Activated CD4-positive, alpha-beta T cell treated with anti-CD3 and anti-CD28 coated beads for 24 hours (primary cell): Measurements from ENCODE around the gene FKBP1A.

Experiments used
- DNase-seq, 2 donors: peaks; one replicate each; pipeline ENCODE4 v3.0.0-alpha.2; 2020; ENCODE audit warnings: low read depth in 2 of 2

The FKBP1A gene

DNA sequence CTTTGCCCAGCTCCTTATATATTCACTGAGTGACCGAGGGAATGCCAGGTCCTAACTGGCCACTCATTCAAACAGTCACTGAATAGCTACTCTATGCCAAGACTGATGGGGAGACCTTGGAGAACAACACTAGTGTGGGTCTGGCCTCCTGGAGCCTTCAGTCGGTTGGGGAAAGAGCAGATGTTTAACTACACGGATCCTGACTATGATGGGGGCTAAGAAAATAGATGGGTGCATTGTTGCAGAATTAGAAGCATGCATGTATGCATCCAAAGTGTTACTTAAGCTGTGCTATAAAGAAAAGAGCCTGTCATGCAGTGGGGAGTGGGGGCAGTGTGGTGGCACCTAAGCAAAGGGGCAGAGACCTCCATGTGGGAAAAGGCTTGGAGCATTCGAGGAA is 6.5 kb downstream of the FKBP1A start:
- DNase-seq = no peak

DNA sequence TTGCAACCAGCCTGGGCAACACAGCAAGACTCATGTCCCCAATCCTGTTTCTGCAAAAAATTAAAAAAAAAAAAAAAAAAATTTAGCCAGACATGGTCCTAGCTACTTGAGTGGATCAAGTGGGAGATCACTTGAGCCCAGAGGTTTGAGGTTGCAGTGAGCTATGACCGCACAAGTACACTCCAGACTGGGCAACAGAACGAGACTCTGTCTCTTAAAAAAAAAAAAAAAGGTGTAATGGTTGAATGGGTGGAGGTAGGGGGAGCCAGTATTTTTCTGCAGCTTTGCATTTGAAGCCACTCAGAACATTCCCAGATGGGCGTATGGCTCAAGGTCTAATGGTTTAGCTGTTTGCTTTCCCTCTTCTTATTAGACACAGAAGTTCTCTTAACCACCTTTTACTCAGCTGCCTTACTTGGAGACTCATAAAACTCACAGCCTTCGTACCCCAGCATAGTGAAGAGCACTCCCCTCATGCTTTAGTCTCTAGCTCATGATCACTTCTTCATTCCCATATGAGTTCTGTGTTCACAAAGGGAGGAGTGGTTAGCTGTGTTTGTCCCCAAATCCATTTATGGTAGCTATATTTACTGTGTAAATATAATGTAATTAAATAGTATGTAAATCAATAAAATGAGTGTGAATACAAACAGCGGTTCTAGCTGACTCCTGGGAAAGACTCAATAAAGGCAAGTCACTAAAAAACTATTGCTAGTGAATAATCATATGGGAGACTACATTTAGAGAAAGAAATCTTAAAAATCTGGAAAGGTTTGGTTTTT is 9.0 kb downstream of the FKBP1A start:
- no peak for DNase-seq

DNA sequence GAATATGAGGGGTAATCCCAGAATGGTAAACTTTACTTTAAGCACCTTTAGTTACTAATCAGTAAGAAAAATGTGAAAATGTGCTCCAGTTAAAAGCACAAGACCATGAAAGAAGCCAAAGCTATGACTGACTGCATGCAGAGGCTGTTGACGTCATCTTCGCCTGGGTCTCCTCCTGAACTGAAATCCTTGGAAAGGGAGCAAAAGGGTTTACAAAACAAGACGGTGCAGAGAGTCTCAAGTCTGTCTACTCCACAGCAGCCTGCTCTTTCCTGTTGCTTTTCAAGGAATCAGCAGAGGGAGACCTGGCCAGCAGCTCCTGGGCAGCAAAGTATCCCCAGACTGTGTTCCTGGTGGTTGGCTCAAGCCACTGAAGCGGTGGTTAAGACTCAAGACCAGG is 10.2 kb downstream of the FKBP1A start:
- no peak for DNase-seq

DNA sequence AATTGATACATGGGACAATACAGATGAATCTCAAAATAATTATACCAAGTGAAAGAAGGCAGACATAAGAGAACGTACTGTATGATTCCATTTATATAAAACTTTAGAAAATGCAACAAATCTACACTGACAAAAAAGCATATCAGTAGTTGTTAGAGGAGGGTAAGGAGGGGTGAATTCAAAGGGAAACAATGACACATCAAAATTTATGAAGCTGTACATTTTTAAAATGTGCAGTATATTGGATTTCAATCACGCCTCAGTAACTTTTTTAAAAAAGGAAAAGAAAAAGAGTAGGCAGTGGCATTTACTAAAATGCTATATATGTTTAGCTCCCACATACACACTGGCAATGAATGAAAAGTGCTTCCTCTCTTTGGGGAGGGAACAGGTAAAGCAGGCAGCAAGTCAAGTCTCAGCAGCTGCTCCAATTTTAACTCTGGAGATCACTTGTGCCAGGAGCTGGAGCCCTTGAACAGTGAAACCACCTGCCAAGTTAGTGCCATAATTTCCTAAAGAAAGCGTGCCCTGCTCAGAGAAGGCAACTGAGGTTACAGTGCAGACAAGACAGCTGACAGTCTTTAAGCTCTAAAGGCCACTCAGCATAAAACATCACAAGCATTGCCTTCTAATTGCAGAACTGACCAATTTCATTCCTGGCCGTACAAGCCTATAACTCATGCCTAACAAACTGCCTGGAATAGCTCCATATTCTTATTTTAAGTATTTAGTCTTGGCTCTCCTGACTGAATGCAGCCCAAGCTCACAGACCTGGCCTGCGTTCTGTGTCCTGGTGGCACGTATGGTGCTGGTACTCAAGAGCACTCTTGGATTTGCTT is 10.9 kb downstream of the FKBP1A start:
- DNase-seq = no peak

DNA sequence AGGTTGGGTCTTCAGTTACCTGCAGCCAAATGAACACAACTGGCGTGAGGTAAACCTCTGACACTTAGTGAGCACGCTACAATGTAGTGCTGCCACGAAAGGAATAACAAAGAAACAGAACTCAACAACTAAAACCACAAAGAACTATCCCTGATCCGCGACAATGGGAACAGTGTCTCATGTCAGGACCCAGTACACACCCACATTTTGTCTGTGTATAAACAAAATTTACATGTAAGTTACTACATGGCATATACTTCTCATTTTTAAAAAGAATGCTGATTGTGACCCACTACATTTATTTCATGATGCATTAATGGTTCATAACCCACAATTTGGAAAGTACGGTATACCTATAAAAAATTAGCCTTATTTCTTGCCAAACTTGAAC is 14.1 kb downstream of the FKBP1A start:
- no peak for DNase-seq

DNA sequence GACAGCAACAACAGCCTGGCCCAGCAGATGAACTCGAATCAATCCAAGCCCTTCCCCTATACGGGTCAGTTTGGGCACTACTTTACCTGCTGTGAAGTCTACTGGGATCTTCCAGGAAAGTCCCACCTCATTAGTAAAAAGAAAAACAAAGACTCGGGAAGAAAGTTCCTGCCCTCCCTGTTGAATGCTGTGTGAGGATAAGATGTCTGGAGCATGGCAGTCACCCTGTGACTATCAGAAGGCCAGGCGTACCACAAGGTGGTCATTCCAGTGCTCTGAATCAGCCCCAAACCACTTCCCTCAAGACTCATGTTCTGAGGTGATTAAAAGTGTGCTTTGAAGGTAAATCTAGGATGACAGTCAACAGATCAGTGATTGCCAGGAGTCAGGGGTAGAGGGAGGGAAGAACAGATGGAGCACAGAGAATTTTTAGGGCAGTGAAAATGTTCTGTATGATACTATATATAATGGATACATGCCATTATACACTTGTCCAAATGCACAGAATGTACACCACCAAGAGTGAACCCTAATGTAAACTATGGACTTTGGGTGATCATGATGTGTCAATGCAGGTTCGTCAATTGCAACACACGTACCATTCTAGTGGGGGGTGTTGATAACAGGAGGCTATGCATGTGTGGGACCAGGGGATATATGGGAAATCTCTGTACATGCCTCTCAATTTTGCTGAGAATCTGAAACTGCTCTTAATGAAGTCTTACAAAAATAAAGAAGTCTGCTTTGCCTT is 14.7 kb downstream of the FKBP1A start:
- DNase-seq = no peak

DNA sequence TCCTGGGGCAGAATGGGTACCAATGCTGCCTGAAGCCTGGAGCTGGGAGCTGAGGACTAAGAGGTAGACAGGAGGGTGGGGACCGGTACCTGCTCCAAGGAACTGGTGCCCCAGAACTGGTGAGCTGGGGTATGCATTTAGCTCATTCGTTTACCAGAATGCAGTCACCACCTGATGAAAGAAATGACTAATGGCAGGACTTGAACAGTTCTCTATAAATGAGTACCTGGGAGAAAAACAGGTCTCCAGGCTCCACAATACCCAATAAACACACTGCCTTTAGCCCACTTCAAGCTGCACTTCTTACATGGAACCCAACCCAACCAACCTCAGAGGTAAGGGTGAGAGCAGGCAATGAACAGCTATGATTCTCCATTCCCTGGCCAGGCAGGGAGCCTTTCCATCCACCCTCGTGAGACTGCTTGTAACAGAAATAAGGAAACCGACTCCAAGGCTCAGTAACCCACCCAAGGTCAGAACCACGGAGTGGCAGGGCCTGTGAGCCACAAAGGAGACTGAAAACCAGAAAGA is 15.4 kb downstream of the FKBP1A start:
- no peak for DNase-seq

DNA sequence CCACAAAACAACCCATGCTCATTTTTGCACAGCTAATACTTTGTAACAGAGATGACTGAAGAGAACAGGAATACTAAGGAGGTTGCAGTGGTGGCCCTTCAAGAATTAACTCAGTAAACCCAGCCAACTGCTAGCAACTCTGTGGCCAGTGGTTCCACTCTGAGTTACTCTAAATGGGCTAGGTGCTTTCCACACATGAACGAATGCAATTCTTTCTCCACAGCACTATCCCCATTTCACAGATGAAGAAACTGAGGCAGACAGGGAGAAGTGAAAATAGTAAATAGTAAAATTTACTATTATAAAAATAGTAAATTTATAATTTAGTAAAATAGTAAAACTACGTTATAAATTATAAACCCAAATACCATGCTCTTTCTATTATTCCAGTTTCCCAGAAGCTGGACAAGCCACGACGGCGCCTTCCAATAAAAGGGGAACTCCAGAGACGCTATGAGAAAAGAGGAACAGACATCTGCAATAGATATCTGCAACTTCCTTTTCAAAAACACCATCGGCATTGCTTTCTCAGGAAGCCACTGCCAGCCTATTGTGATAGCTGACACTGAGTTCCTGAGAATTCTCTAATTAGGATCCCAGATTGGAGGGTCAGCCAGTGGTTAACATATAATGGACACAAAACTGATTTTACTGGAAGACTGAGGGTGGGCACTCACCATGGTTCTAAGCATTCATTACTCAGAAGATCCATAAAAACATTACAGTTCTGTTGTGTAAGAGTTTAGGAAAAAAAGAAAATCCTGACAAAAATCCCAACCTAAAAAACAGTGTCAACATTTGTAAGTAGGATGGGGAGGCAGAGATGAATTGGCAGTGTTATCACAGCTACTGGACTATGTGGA is 16.2 kb downstream of the FKBP1A start:
- no peak for DNase-seq

DNA sequence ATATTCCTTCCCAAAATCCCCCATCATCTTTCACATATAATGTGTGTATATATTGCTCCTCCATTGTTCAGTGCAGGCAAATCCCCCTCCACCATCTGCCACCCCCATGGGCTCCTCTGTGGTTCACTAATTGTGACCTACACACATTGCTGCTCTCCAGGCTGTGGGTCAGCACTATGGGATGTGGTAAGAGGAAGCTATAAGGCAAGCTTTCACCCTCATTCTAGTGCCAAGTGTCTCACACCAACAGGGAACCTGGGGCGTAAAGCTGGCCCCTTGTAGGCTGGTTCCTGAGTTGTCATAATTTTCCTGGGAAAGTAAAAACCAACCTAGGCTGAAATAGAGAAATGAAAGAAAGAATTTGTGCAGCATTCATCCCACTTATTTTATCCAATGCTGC is 16.8 kb downstream of the FKBP1A start:
- DNase-seq = no peak

DNA sequence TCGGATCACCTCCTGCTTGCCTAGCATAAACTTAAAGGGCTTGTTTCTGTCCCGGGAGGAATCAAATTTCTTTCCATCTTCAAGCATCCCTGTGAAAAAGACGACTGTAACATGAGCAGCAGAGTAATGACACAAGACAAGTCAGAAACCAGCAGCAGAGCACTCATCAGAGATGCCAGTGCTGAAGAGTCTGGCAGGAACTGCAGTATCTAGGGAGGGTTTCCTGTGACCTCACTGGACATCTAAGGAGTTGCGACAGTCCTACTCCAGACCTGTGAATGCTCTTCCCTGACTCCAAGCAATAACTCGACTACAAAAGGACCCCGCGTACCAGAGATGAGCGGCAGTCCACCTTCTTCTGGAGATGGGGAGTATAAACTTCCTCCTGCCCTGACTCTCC is 17.3 kb downstream of the FKBP1A start:
- DNase-seq = no peak

DNA sequence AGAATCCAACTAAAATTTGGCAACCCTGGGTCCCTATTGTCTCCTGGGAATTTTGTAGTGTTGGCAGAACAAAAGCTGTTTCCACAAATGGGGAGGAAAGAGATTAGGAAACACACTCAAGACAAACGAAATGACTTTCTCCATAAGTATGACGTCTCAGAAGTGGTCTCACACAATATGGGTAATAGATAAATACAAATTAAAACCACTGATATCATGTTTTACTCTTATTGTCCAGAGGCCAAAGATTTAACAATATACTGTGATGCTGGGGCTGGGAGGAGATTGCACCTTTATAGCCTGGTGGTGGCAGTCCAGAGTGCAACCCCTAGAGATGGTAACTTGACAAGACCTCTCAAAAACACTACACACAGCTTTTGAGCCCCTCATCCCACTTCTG is 18.6 kb downstream of the FKBP1A start:
- no peak for DNase-seq

DNA sequence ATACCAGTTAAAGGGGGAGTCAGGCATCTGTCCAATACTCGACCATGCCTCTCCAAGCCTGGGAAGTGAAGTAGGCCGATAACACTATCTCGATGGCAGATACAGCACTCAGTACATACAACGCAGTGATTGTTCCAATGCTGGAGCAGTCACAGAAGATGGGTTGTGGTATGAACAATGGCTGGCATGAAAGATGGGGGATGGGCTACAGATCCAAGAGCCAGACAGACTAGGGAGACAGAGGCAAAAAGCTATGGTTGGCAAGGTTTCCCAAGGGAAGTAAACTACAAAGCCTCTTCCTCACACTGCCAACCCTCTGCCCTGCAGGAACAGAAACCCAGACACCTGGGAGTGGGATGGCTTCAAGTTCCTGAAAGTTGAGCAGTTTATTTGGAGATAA is 19.2 kb downstream of the FKBP1A start:
- DNase-seq = no peak

DNA sequence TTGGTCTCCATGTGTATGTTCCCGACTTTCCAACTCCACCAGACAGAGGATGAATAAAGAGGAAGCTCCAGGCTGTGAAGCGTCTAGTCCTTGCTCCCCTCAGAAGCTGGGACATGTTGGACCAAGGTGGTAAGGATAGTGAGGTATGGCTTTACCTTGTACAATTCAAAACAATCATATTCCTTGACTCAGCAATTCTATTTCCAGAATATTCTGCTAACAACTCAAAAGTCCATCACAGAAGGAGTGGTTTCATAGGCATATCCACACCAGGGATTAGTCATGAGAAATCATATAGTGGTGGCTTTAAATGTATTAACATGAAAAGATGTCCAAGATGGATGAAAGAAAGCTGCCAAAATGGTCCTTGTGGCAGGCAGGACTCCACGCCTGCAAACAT is 19.8 kb downstream of the FKBP1A start:
- no peak for DNase-seq

DNA sequence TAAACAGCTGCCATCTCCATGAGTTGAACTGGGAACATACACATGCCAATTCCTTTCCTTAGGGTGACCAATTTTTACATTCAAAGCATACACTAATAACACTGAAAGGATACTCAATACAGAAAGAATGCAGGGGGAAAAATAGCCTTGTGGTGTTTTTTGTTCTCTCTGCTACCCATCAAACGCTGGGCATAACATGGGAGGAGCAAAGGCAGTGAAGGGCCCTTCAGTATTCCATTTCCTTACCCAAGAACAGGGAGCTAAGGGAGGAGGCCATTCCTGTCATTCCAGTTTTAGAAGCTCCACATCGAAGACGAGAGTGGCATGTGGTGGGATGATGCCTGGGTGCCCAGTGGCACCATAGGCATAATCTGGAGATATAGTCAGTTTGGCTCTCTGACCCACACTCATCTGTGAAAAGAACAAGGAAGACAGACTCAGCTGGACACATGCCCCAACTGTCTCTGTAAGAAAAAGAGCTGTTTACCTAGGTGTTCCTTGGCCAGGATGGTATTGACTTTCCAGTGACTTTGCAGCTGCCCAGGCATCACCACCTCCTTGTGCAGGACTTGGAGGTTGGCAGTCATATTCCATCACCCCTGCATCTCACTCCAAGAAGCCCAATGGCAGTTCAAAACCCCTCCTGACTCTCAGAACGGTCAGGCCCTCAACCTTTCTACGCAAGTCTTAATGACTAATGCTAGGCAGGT is 20.9 kb downstream of the FKBP1A start:
- DNase-seq = no peak

DNA sequence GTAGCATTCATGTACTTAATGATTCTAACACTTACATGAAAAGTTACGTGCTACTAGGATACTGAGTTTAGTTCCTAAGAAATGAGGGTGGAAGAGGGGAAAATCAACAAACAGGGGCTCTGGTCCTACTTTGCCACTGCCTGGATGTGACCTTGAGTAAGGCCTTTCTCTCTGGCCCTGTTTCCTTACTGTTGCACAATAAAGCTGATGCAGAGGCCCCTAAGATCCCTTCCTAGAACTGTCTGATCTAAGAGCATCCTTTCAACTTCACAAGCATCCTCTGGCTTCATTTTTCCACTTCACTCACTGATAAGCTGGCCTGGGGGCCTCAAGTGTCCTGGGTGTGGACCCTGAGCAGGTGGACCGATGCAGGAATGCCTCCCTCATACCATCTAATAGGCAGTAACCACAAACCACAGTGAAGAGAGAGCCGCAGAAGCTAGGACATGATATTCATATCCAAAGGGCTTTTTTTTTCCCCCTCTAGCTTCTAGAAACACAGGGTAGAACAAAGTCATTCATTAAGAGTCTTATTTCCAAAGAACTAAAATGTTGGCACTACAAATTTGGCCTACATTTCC is 21.6 kb downstream of the FKBP1A start:
- DNase-seq = no peak

DNA sequence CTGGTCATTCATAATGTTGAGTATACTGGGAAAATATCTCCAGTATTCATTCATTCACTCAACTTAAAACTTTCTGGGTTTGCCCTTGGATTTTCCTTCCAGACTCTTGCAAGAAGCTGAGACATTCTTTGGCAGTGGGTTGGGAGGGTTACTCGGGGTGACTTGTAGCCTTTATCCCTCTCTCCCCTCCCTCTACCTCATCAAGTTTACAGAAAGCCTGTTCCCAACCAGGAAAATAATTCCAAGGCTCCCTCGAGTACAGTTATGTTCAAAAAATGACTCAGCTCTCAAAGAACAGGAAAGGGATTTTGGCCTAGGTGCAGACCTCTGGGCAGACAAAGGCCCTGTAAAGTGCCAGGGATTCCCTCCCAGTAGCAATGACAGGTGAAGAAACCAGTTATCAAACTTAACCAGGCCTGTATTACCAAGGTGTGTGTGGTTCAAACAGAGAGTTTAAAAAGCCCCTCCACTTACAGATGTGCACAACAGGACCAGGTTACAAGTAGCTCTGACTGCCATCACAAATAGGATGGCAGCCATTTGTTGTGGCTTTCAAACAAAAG is 22.2 kb downstream of the FKBP1A start:
- DNase-seq = no peak

DNA sequence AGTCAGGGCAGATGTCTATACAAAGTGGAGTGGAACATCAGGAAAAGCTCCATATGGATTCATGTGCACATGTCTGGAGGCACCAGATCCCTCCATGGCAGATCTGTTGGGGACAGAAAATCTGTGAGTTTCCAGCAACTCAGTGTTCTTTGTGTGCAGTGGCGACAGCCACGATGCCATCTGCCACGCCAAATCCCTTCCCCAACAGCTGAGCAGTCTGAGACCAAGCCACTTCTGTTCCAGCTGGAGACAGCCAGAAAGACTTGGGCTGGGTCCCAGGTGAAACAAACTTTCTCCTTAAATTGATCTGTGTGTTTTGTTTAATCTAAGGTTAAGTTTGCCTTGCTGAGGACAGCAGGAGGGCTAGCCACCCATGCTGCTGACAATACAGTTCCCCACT is 22.9 kb downstream of the FKBP1A start:
- no peak for DNase-seq

DNA sequence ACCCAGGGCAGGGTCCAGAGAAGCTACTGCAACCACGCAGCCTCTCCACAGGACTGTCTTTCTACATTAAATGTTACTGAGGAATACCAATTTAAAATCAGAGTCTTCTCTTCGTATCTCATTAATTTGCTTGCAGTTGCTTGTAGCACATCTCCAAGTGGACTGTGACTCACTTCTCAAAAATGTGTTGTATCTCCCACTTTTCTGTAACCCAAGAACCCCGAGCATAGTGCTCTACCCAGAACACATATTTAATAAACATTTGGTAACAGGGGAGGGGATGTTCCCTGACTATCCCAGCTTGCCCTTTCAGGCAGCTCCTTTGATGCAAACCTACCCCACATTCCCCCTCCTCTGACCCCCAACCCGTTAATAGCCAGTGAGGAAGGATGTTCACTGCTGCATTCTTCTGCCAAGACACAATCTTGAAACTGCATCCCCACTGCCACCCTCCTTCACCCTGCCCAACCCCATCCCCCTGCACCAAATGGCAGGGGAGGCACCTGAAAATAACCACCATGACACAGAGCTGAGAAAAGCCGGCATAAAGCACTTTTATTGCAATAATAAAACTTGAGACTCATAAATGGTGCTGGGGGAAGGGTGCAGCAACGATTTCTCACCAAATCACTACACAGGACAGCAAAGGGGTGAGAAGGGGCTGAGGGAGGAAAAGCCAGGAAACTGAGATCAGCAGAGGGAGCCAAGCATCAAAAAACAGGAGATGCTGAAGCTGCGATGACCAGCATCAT is 24.2 kb downstream of the FKBP1A start:
- no peak for DNase-seq

DNA sequence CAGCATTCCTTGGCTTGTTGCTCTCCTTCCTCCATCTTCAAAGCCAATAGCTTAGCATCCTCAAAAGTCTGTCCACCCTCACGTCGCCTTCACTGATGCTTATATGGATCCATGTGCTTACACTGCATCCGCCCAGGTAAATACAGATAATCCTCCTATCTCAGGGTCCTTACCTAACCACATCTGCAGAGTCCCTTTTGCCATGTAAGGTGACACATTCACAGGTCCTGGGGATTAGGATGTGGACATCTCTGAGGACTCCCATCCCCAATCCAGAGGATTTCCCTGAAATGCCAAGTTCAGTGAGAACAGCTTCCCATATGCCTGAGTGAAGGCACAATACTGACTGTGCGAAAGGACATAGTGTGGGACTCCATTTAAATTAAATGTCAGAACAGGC is 25.4 kb downstream of the FKBP1A start:
- DNase-seq = no peak
